GM12878 (cell line): ENCODE results near the gene SLC30A7. TPM values are rescaled to one million over a fixed set of nuclear protein-coding genes. Genes with fewer than 3 reads are reported as not detected.
"Not testable (repeated sequence)": the region's sequence is repeated elsewhere in the genome, so short reads cannot be mapped to it uniquely, and the experiment has no call there.

Experiments
- ATAC-seq: fragments of 200-7000 bp; cut with Tn5 transposase; 3 replicates; pipeline ENCODE4 v1.9.1; 2020; ENCODE audit warnings: mild to moderate bottlenecking, moderate library complexity
- BruUV-seq: library from RNA; stranded (reverse); fragments of 400-500 nt; replicated peaks from 2 replicates; lab custom pipeline; 2021; lab: Mats Ljungman, UMichigan
- CTCF ChIA-PET: fragments of 300-600 bp; sonication (Branson Sonifier 250); formaldehyde crosslinking; extraction: SDS; loops from one replicate; lab custom pipeline; 2021; ENCODE audit warnings: inconsistent platforms; lab: Yijun Ruan, JAX
- POLR2A ChIA-PET: fragments of 350-600 bp; formaldehyde crosslinking; extraction: SDS; loops from one replicate; lab custom pipeline; 2021; ENCODE audit warnings: inconsistent platforms; lab: Charles Lee
- RAD21 ChIA-PET: fragments of 300-600 bp; sonication (Branson Sonifier 250); formaldehyde crosslinking; loops from one replicate; lab custom pipeline; 2023; ENCODE audit warnings: antibody characterized with exemption; ENCODE audit not compliant: unreplicated experiment; lab: Charles Lee
- SMC1A ChIA-PET: fragments of 300-600 bp; sonication (Branson Sonifier 250); formaldehyde crosslinking; loops from one replicate; lab custom pipeline; 2023; ENCODE audit not compliant: unreplicated experiment, uncharacterized antibody; lab: Charles Lee
- DNase-seq: peaks from one replicate; pipeline ENCODE4 v3.0.0-alpha.2; 2011; ENCODE audit warnings: low read depth, low spot score
- FAIRE-seq: peaks from 3 replicates; lab custom pipeline; 2011; peaks lifted over from hg19 to GRCh38; lab: Jason Lieb, UNC
- H2AFZ ChIP-seq: 2 replicates; pipeline ENCODE4 v1.6.0; 2011; ENCODE audit warnings: low read depth, low read length, control low read depth; ENCODE audit not compliant: control insufficient read depth
- H3K27ac ChIP-seq: 2 replicates; pipeline ENCODE4 v1.5.1; 2011; ENCODE audit warnings: control low read depth; ENCODE audit not compliant: control insufficient read depth, insufficient read depth
- H3K27me3 ChIP-seq, 2 experiments: replicated peaks in 1 of 2; 2 replicates each; pipeline versions ENCODE4 v1.6.0 to v1.6.1; 2011; ENCODE audit warnings: low read length in 1 of 2; ENCODE audit not compliant: control insufficient read depth in 2 of 2, insufficient read depth in 2 of 2
- H3K36me3 ChIP-seq, 2 experiments: 2 replicates each; pipeline ENCODE4 v1.5.1; 2011; ENCODE audit warnings: low read length in 1 of 2; ENCODE audit not compliant: control insufficient read depth in 2 of 2, insufficient read depth in 2 of 2
- H3K4me1 ChIP-seq: 2 replicates; pipeline ENCODE4 v1.6.1; 2011; ENCODE audit warnings: mild to moderate bottlenecking, low read length, moderate library complexity, mixed read lengths; ENCODE audit not compliant: control insufficient read depth, insufficient read depth
- H3K4me2 ChIP-seq: 2 replicates; pipeline ENCODE4 v1.6.0; 2011; ENCODE audit warnings: control low read depth; ENCODE audit not compliant: control insufficient read depth, insufficient read depth
- H3K4me3 ChIP-seq: fragments of 200-600 bp; sonication (generic); 2 replicates; pipeline ENCODE4 v1.5.1; 2016
- H3K79me2 ChIP-seq: 2 replicates; pipeline ENCODE4 v1.6.0; 2011; ENCODE audit warnings: low read length; ENCODE audit not compliant: control insufficient read depth, insufficient read depth
- H3K9ac ChIP-seq: 2 replicates; pipeline ENCODE4 v1.8.0; 2011; ENCODE audit warnings: low read length, control low read depth, mixed read lengths; ENCODE audit not compliant: control insufficient read depth, insufficient read depth
- H3K9me3 ChIP-seq: replicated peaks from 3 replicates; pipeline ENCODE4 v1.5.1; 2011; ENCODE audit warnings: mild to moderate bottlenecking, low read length; ENCODE audit not compliant: control insufficient read depth, insufficient read depth
- H4K20me1 ChIP-seq: 2 replicates; pipeline ENCODE4 v1.6.0; 2011; ENCODE audit not compliant: control insufficient read depth, insufficient read depth
- BACH1 ChIP-seq: fragments of 450-650 bp; IDR thresholded peaks from 2 replicates; pipeline ENCODE4 v1.6.1; 2017; ENCODE audit warnings: mild to moderate bottlenecking, borderline replicate concordance
- CBX5 ChIP-seq: sonication (generic); IDR thresholded peaks from 2 replicates; pipeline ENCODE4 v1.6.1; 2016; ENCODE audit warnings: low read depth, moderate library complexity, mild to moderate bottlenecking, inconsistent platforms
- DPF2 ChIP-seq: fragments of 450-650 bp; IDR thresholded peaks from 2 replicates; pipeline ENCODE4 v1.6.1; 2017; ENCODE audit warnings: mild to moderate bottlenecking
- MTA3 ChIP-seq: IDR thresholded peaks from 2 replicates; pipeline ENCODE4 v1.6.1; 2012; ENCODE audit warnings: low read length, inconsistent platforms, borderline replicate concordance
- RB1 ChIP-seq: fragments of 450-650 bp; formaldehyde crosslinking; IDR thresholded peaks from 2 replicates; pipeline ENCODE4 v1.6.1; 2017; ENCODE audit warnings: mild to moderate bottlenecking, borderline replicate concordance
- TCF12 ChIP-seq: IDR thresholded peaks from 2 replicates; pipeline ENCODE4 v1.6.1; 2011; ENCODE audit warnings: low read depth, mild to moderate bottlenecking, low read length
- TCF7 ChIP-seq: IDR thresholded peaks from 2 replicates; pipeline ENCODE4 v1.6.1; 2014; ENCODE audit warnings: antibody characterized with exemption, borderline replicate concordance
- WGBS: methylation state at CpG from one replicate; pipeline ENCODE4 v1.1.6; 2016; ENCODE audit warnings: low lambda C conversion rate; ENCODE audit not compliant: insufficient replicate concordance, insufficient coverage; ENCODE audit errors: missing lambda C conversion rate; 5-methylcytosine and 5-hydroxymethylcytosine counted together
- in situ Hi-C: fragments of 300-500 bp; cut with MboI; formaldehyde crosslinking; loops from 9 replicates; pipeline ENCODE4 v1.14.3; 2018; ENCODE audit warnings: mixed read lengths
- intact Hi-C: fragments of 100-400 bp; cut with micrococcal nuclease; formaldehyde crosslinking; loops from one replicate; pipeline ENCODE4 v1.14.2; 2022; ENCODE audit not compliant: unreplicated experiment
- polyA plus RNA-seq, 11 experiments: library from polyadenylated mRNA; depleted of rRNA in 4 of 11; unstranded in 6 of 11; stranded (reverse) in 5 of 11; fragments of >200 nt; fragmentation: Nextera tagmentation in 4 of 11; fragmentation: Illumina TruSeq in 1 of 11; extraction: Ambion mirVana in 4 of 11; extraction: Trizol in 1 of 11; gene quantifications; 1 replicate in 1 of 11; 2 replicates in 10 of 11; pipeline versions ENCODE4 v1.2.1 to v1.2.3, GENCODE V29; 2011 to 2016; ENCODE audit warnings: inconsistent platforms in 2 of 11, missing spikeins in 2 of 11, low read depth in 1 of 11
- total RNA-seq, 4 experiments: library from RNA; depleted of rRNA in 3 of 4; stranded (reverse); fragments of >200 nt in 3 of 4; fragmentation: Illumina TruSeq in 1 of 4; extraction: Trizol in 1 of 4; gene quantifications; 2 replicates each; pipeline versions ENCODE4 v1.2.1 to v1.2.3, GENCODE V29; 2013 to 2021
- TF ChIP-seq, protein P1 (sequence below): fragments of 450-650 bp; IDR thresholded peaks from 2 replicates; pipeline ENCODE4 v1.6.1; 2016; ENCODE audit warnings: mild to moderate bottlenecking, moderate library complexity, borderline replicate concordance

Gene SLC30A7
- total and polyA plus RNA-seq, 10 of the 15 experiments (the other 5 are each of a cell fraction or from before 2014, with no cell fraction given) = 4.4 to 23.3 (median 16.9) TPM

DNA sequence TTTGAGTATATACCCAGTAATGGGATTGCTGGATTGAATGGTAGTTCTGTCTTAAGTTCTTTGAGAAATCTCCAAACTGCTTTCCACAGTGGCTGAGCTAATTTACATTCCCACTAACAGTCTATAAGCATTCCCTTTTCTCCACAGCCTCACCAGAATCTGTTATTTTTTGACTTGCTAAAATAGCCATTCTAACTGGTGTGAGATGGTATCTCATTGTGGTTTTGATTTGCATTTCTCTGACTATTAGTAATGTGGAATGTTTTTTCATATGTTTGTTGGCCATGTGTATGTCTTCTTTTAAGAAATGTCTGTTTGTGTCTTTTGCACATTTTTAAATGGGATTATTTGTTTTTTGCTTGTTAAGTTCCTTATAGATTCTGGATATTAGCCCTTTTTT, 40.8 kb upstream of the SLC30A7 start:
- H3K27ac ChIP-seq, H3K9me3 ChIP-seq, H3K27me3 ChIP-seq, DNase-seq, H3K4me3 ChIP-seq, ATAC-seq, H3K4me2 ChIP-seq, H2AFZ ChIP-seq, BruUV-seq, FAIRE-seq, intact Hi-C loops, POLR2A ChIA-PET, H3K9ac ChIP-seq, H3K4me1 ChIP-seq, H3K79me2 ChIP-seq, H3K36me3 ChIP-seq, H4K20me1 ChIP-seq: not testable (repeated sequence)
- ChIA-PET CTCF (interaction anchor here (1.9 kb wide), 1 partner anchor 13 kb away, joined by 10 read pairs; no protein-coding TSS in a partner anchor), SMC1A (interaction anchor here (1.0 to 2.2 kb wide), 3 partner anchors 12 to 391 kb away, joined by 3 to 9 read pairs (median 5); no protein-coding TSS in a partner anchor), RAD21 (interaction anchor here (2.1 kb wide), 1 partner anchor 14 kb away, joined by 7 read pairs; no protein-coding TSS in a partner anchor)
- in situ Hi-C loops = loop anchor here (25.0 kb wide), 1 partner anchor 1668 kb away; no protein-coding TSS in a partner anchor

DNA sequence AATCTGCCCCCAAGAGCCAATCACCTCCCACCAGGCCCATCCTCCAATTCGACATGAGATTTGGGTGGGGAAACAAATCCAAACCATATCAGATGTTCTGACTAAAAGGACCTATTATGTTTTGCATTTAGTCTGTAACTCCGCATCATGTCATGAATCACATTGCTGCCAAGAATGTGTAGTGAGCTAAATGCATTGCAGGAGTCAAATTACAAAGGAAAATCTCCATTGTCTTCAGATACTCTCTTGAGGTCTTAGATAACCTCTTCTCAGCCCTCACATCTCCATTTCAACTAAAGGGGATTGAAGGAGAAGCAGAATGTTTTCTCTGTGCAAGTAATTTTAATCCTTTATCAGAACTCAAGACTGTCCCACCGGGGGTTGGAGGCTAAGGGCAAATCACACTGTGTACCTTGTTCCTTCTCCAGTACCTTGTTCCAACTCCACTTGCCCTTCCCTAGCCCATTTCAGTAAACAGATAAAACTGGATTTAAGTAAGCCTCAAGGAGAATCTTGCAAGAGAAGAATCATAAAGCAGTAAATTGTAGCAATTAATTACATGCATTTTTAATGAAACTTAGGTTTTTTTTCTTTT, 35.4 kb upstream of the SLC30A7 start:
- no peak overlapping the region for H3K9ac ChIP-seq
- SMC1A ChIA-PET = no interaction called here
- intact Hi-C loops = no loop called here
- BruUV-seq = no TSS peak
- WGBS = 47% methylated on average over 3 of the region's 3 CpGs
- H3K4me1 ChIP-seq = no peaks in the 10 kb centered on the region
- no peak overlapping the region for H2AFZ ChIP-seq
- H3K27ac ChIP-seq = no peak overlapping the region
- peaks cover 0 to 5% of the 10 kb centered on the region in 2 experiments; a peak in 1 of 4 replicates for H3K27me3 ChIP-seq
- POLR2A ChIA-PET = no interaction called here
- H3K79me2 ChIP-seq = no peaks in the 10 kb centered on the region
- CTCF ChIA-PET = no interaction called here
- DNase-seq = no peak
- no peaks in the 10 kb centered on the region for H3K36me3 ChIP-seq
- TF ChIP-seq DPF2 = no peak
- no peak for TF ChIP-seq MTA3
- TF ChIP-seq, protein P1, sequence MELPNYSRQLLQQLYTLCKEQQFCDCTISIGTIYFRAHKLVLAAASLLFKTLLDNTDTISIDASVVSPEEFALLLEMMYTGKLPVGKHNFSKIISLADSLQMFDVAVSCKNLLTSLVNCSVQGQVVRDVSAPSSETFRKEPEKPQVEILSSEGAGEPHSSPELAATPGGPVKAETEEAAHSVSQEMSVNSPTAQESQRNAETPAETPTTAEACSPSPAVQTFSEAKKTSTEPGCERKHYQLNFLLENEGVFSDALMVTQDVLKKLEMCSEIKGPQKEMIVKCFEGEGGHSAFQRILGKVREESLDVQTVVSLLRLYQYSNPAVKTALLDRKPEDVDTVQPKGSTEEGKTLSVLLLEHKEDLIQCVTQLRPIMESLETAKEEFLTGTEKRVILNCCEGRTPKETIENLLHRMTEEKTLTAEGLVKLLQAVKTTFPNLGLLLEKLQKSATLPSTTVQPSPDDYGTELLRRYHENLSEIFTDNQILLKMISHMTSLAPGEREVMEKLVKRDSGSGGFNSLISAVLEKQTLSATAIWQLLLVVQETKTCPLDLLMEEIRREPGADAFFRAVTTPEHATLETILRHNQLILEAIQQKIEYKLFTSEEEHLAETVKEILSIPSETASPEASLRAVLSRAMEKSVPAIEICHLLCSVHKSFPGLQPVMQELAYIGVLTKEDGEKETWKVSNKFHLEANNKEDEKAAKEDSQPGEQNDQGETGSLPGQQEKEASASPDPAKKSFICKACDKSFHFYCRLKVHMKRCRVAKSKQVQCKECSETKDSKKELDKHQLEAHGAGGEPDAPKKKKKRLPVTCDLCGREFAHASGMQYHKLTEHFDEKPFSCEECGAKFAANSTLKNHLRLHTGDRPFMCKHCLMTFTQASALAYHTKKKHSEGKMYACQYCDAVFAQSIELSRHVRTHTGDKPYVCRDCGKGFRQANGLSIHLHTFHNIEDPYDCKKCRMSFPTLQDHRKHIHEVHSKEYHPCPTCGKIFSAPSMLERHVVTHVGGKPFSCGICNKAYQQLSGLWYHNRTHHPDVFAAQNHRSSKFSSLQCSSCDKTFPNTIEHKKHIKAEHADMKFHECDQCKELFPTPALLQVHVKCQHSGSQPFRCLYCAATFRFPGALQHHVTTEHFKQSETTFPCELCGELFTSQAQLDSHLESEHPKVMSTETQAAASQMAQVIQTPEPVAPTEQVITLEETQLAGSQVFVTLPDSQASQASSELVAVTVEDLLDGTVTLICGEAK = no peak
- TF ChIP-seq CBX5 = no peak
- TF ChIP-seq RB1 = no peak
- no peak for TF ChIP-seq TCF12
- TF ChIP-seq TCF7 = no peak
- no peak for TF ChIP-seq BACH1
- in situ Hi-C loops = loop anchor here (10.0 to 25.0 kb wide), 2 partner anchors 586 to 1673 kb away; no protein-coding TSS in a partner anchor
- H4K20me1 ChIP-seq = no peaks in the 10 kb centered on the region
- no peak overlapping the region for H3K4me3 ChIP-seq
- H3K4me2 ChIP-seq = no peak overlapping the region
- ATAC-seq = no peak
- RAD21 ChIA-PET = interaction anchor here (1.5 kb wide), 1 partner anchor 397 kb away, joined by 3 read pairs; no protein-coding TSS in a partner anchor
- H3K9me3 ChIP-seq = no peaks in the 10 kb centered on the region
- FAIRE-seq = no peak
